Testis (tissue), 3 donors: ENCODE results near the gene DHX35. TPM values are rescaled to one million over a fixed set of nuclear protein-coding genes. Genes with fewer than 3 reads are reported as not detected.

Experiments
- DNase-seq: peaks from one replicate; pipeline ENCODE4 v3.0.0-alpha.2; 2019
- H3K27ac ChIP-seq, 2 donors: fragments of 200-600 bp; sonication (generic); one replicate each; pipeline ENCODE4 v1.5.1; 2019
- H3K27me3 ChIP-seq: fragments of 200-600 bp; sonication (generic); one replicate; pipeline ENCODE4 v1.5.1; 2019
- H3K36me3 ChIP-seq: fragments of 200-600 bp; sonication (generic); one replicate; pipeline ENCODE4 v1.5.1; 2017; ENCODE audit warnings: low read depth; ENCODE audit errors: missing control alignments
- H3K4me1 ChIP-seq: fragments of 200-600 bp; sonication (generic); one replicate; pipeline ENCODE4 v1.5.1; 2019
- H3K4me3 ChIP-seq, 2 donors: fragments of 200-600 bp; sonication (generic); one replicate each; pipeline ENCODE4 v1.5.1; 2017 to 2019
- H3K9me3 ChIP-seq: fragments of 200-600 bp; sonication (generic); one replicate; pipeline ENCODE4 v1.5.1; 2017
- POLR2A ChIP-seq: fragments of 450-650 bp; IDR thresholded peaks from one replicate; pipeline ENCODE4 v1.6.1; 2017; ENCODE audit warnings: antibody characterized with exemption, mild to moderate bottlenecking, moderate library complexity
- WGBS, 2 donors: methylation state at CpG; one replicate each; pipeline ENCODE4 v1.1.5; 2018; 5-methylcytosine and 5-hydroxymethylcytosine counted together
- intact Hi-C: fragments of 100-400 bp; cut with DNase I; formaldehyde crosslinking; loops from one replicate; pipeline ENCODE4 v1.15.1; 2023; ENCODE audit warnings: low total_unique reads
- polyA plus RNA-seq: library from polyadenylated mRNA; stranded (reverse); fragments of 350-450 nt; fragmentation: Illumina TruSeq; extraction: RNeasy Lipid Tissue Mini Kit (QIAGEN cat#74804); gene quantifications from one replicate; pipeline ENCODE4 v1.2.3, GENCODE V29; 2014; ENCODE audit warnings: low read depth, low replicate concordance; ENCODE audit not compliant: insufficient read depth
- total RNA-seq, 2 donors: library from RNA; depleted of rRNA; stranded (reverse); fragments of >200 nt; gene quantifications; one replicate each; pipeline ENCODE4 v1.2.3, GENCODE V29; 2016
- TF ChIP-seq, protein P1 (sequence below), 3 experiments: fragments of 450-650 bp in 2 of 3; fragments of 200-600 bp in 1 of 3; sonication (generic) in 1 of 3; IDR thresholded peaks; one replicate each; pipeline ENCODE4 v1.5.1; 2016 to 2019; ENCODE audit warnings: antibody characterized with exemption in 3 of 3, mild to moderate bottlenecking in 2 of 3, moderate library complexity in 1 of 3

Gene DHX35
- total and polyA plus RNA-seq, 3 donors from 2014 or later, result 15.8 to 31.2 (median 26.0) TPM

DNA sequence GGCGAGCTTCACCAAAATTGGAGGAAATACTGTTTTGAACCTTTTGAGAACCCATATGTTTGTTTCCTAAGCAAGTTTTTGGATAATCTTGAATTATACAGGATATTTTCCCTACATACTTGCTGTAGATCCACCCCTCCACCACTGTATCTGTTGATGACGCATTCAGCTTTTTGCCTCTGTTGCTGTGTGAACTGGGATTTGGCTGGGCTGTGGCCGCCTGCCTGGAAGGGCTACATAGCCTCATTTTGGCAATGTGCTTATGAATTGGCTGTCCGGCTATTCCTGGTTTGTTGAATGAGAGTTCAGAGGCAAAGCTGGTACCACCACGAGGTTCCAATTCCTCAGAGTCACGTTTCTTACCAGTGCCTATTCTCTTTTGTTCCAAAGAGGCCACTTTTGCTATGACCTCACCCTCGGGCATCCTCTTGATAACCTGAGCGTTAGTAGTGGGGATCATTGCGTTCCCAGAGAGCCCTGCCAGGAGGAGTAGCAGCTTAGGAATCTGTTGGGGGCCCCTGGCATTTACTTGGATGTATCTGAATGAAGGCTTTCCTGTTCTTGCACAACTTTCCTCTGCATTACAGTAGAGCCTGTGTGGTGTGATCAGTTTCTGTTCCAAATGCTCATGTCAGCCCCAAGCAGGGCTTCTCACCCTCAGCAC lies 29.6 kb upstream of the DHX35 start:
- H3K9me3 ChIP-seq, result no peaks in the 10 kb centered on the region
- intact Hi-C loops, result no loop called here
- no peaks in the 10 kb centered on the region for H3K36me3 ChIP-seq
- no peak overlapping the region for H3K4me3 ChIP-seq
- TF ChIP-seq, protein P1, sequence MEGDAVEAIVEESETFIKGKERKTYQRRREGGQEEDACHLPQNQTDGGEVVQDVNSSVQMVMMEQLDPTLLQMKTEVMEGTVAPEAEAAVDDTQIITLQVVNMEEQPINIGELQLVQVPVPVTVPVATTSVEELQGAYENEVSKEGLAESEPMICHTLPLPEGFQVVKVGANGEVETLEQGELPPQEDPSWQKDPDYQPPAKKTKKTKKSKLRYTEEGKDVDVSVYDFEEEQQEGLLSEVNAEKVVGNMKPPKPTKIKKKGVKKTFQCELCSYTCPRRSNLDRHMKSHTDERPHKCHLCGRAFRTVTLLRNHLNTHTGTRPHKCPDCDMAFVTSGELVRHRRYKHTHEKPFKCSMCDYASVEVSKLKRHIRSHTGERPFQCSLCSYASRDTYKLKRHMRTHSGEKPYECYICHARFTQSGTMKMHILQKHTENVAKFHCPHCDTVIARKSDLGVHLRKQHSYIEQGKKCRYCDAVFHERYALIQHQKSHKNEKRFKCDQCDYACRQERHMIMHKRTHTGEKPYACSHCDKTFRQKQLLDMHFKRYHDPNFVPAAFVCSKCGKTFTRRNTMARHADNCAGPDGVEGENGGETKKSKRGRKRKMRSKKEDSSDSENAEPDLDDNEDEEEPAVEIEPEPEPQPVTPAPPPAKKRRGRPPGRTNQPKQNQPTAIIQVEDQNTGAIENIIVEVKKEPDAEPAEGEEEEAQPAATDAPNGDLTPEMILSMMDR (IDR thresholded peaks at IDR 0.05), result no peak
- no peak for TF ChIP-seq POLR2A
- no peak for DNase-seq
- WGBS, 2 donors, result 80 to 81% methylated on average over 9 of the region's 9 CpGs
- no peaks in the 10 kb centered on the region for H3K4me1 ChIP-seq
- H3K27me3 ChIP-seq, result no peaks in the 10 kb centered on the region
- H3K27ac ChIP-seq, result no peak overlapping the region

DNA sequence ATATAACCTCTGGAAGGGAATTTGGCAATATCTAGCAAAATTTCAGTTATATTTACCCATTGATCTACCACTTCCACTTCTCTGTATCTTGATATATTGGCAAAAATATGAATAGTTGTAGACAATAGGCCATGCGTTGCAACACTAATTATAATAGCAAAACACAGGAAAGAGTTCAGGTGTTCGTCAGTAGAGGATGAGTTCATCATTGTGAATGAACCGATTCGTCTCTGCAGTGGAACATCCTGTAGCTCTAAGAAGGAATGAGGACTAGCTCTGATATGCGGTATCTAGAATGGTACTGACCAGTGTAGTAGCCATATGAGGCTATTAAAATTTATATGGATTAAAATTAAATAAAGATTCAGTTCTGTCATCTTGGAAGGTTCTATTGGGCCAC lies 27.6 kb upstream of the DHX35 start:
- intact Hi-C loops, result no loop called here
- no peak for DNase-seq
- no peaks in the 10 kb centered on the region for H3K27me3 ChIP-seq
- no peak for TF ChIP-seq POLR2A
- TF ChIP-seq, protein P1 (IDR thresholded peaks at IDR 0.05), result no peak
- no peaks in the 10 kb centered on the region for H3K4me1 ChIP-seq
- no peak overlapping the region for H3K4me3 ChIP-seq
- H3K9me3 ChIP-seq, result no peaks in the 10 kb centered on the region
- no peak overlapping the region for H3K27ac ChIP-seq
- WGBS, 2 donors, result 95 to 96% methylated on average over 5 of the region's 5 CpGs
- no peaks in the 10 kb centered on the region for H3K36me3 ChIP-seq

DNA sequence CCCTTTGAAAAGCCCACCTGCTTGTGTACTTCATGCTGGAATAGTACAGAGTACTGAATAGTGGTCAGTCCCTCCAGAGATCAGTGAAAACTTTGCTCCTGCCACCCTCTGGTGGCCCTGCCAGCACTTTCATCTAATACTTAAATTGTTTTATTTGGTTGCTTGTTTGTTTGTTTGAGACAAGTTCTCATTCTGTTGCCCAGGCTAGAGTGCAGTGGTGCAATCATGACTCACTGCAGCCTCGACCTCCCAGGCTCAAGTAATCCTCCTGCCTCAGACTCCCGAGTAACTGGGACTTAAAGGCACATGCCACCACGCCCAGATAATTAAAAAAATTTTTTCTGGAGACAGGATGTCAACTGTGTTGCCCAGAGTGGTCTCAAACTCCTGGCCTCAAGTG lies 26.9 kb upstream of the DHX35 start:
- TF ChIP-seq POLR2A, result no peak
- TF ChIP-seq, protein P1 (IDR thresholded peaks at IDR 0.05), result peak in 1 of 3 experiments; percentile 16
- 88% methylated on average over 3 of the region's 3 CpGs for WGBS, 2 donors
- intact Hi-C loops, result no loop called here

DNA sequence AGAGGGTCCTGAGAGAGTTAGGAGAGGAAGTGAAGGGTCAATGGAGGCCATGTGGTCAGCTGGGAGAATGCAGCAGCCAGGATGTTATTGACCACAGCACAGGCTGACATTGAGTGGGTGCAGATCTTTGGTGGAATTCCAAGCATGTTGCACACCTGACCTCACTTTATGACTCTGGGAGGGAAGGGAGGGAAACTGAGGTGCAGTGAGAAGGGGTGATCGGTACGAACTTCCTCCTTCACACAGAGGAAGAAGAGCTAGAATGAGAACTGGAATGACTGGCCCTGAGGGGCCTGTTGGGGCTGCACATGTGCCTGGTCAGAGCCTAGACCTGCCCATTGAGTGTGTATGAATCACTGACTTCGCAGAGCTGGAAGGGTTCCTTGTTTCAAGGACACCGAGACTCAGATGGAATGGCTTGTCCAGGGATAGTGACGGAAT lies 26.2 kb upstream of the DHX35 start:
- no peak overlapping the region for H3K27ac ChIP-seq
- no peak overlapping the region for H3K4me3 ChIP-seq
- no peaks in the 10 kb centered on the region for H3K4me1 ChIP-seq
- H3K36me3 ChIP-seq, result no peaks in the 10 kb centered on the region
- DNase-seq, result no peak
- no peaks in the 10 kb centered on the region for H3K27me3 ChIP-seq
- no peak for TF ChIP-seq POLR2A
- TF ChIP-seq, protein P1 (IDR thresholded peaks at IDR 0.05), result no peak
- H3K9me3 ChIP-seq, result no peaks in the 10 kb centered on the region
- intact Hi-C loops, result no loop called here
- WGBS, 2 donors, result 78 to 89% methylated on average over 5 of the region's 5 CpGs

More for the DNA sequence above, 26.9 kb upstream of the DHX35 start:
- DNase-seq, result no peak
- Histone ChIP-seq H3K4me3 (no peak overlapping the region), H3K27me3 (no peaks in the 10 kb centered on the region), H3K9me3 (no peaks in the 10 kb centered on the region), H3K4me1 (no peaks in the 10 kb centered on the region), H3K27ac (no peak overlapping the region), H3K36me3 (no peaks in the 10 kb centered on the region)

DNA sequence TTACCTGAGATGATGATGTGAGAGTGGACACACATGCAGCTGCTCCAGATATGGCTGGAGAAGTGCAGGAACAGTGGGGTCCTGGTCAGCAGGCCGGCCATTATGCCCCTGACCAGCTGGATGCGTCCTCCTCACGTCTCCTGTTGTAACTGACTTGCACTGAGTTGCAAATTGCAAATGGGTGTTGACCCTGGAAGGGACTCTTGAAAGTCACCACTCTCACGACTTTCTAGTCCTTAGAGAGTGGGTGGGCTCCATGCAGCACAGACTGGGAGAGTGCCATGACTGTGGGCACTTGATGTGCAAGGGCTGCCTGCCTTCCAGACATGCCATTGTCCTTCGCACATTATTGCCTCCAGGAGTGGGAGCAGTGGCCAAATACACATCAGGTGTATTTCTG lies 25.1 kb upstream of the DHX35 start:
- TF ChIP-seq POLR2A, result no peak
- TF ChIP-seq, protein P1 (IDR thresholded peaks at IDR 0.05), result no peak
- intact Hi-C loops, result no loop called here
- Histone ChIP-seq H3K9me3 (no peaks in the 10 kb centered on the region), H3K27me3 (no peaks in the 10 kb centered on the region), H3K27ac (no peak overlapping the region), H3K36me3 (no peaks in the 10 kb centered on the region), H3K4me1 (no peaks in the 10 kb centered on the region), H3K4me3 (no peak overlapping the region)
- 94% methylated on average over 4 to 5 of the region's 5 CpGs for WGBS, 2 donors
- no peak for DNase-seq
